Neural progenitor cell (in vitro differentiated cells): ENCODE results near the gene TMEM229A. TPM values are rescaled to one million over a fixed set of nuclear protein-coding genes. Genes with fewer than 3 reads are reported as not detected.

Source experiments
- DNase-seq: peaks from one replicate; pipeline ENCODE4 v3.0.0-alpha.2; 2016; ENCODE audit warnings: low spot score
- H2AFZ ChIP-seq: fragments of 200-600 bp; sonication (generic); replicated peaks from 2 replicates; pipeline ENCODE4 v1.6.1; 2016; ENCODE audit warnings: antibody characterized with exemption
- H3F3A ChIP-seq: fragments of 200-600 bp; sonication (generic); 2 replicates; pipeline ENCODE4 v1.6.1; 2016; ENCODE audit warnings: antibody characterized with exemption, low read depth
- H3K27ac ChIP-seq: fragments of 200-600 bp; sonication (generic); 2 replicates; pipeline ENCODE4 v1.5.1; 2016; ENCODE audit warnings: mild to moderate bottlenecking
- H3K27me3 ChIP-seq: fragments of 200-600 bp; sonication (generic); 2 replicates; pipeline ENCODE4 v1.6.1; 2016; ENCODE audit warnings: mild to moderate bottlenecking, moderate library complexity
- H3K36me3 ChIP-seq: fragments of 200-600 bp; sonication (generic); 2 replicates; pipeline ENCODE4 v1.5.1; 2016
- H3K4me1 ChIP-seq: fragments of 200-600 bp; sonication (generic); 2 replicates; pipeline ENCODE4 v1.6.1; 2016; ENCODE audit warnings: mixed run types
- H3K4me2 ChIP-seq: fragments of 200-600 bp; sonication (generic); 2 replicates; pipeline ENCODE4 v1.6.1; 2016
- H3K4me3 ChIP-seq: fragments of 200-600 bp; sonication (generic); 2 replicates; pipeline ENCODE4 v1.5.1; 2016
- H3K79me2 ChIP-seq: fragments of 200-600 bp; sonication (generic); 2 replicates; pipeline ENCODE4 v1.6.1; 2016; ENCODE audit warnings: low read depth
- H3K9ac ChIP-seq: fragments of 200-600 bp; sonication (generic); 2 replicates; pipeline ENCODE4 v1.6.1; 2016
- H3K9me3 ChIP-seq: fragments of 200-600 bp; sonication (generic); 2 replicates; pipeline ENCODE4 v1.5.1; 2016; ENCODE audit warnings: low read depth
- H4K20me1 ChIP-seq: fragments of 200-600 bp; sonication (generic); 2 replicates; pipeline ENCODE4 v1.6.1; 2016; ENCODE audit warnings: low read depth
- H3K27ac Mint-ChIP-seq: 3 replicates; pipeline ENCODE4 v1.8.0; 2021; ENCODE audit warnings: mixed read lengths
- H3K27me3 Mint-ChIP-seq: 2 replicates; pipeline ENCODE4 v1.8.0; 2022; ENCODE audit warnings: low read depth, mild to moderate bottlenecking, inconsistent platforms, moderate library complexity, mixed read lengths; ENCODE audit not compliant: insufficient read depth
- H3K36me3 Mint-ChIP-seq: 3 replicates; pipeline ENCODE4 v1.8.0; 2021; ENCODE audit warnings: mixed read lengths
- H3K4me1 Mint-ChIP-seq: 3 replicates; pipeline ENCODE4 v1.8.0; 2021; ENCODE audit warnings: mixed read lengths
- H3K4me3 Mint-ChIP-seq: 3 replicates; pipeline ENCODE4 v1.8.0; 2021; ENCODE audit warnings: mild to moderate bottlenecking, moderate library complexity, mixed read lengths
- H3K9me3 Mint-ChIP-seq: 3 replicates; pipeline ENCODE4 v1.8.0; 2020; ENCODE audit warnings: mixed read lengths
- CTCF ChIP-seq: fragments of 200-600 bp; sonication (generic); IDR thresholded peaks from 2 replicates; pipeline ENCODE4 v1.5.1; 2017; ENCODE audit warnings: antibody characterized with exemption, mild to moderate bottlenecking
- EZH2 ChIP-seq: fragments of 200-600 bp; sonication (generic); IDR thresholded peaks from 2 replicates; pipeline ENCODE4 v1.6.1; 2017; ENCODE audit warnings: antibody characterized with exemption, mild to moderate bottlenecking, moderate library complexity
- EZH2phosphoT487 ChIP-seq: fragments of 200-600 bp; sonication (generic); IDR thresholded peaks from 2 replicates; pipeline ENCODE4 v1.6.1; 2017; ENCODE audit warnings: antibody characterized with exemption
- total RNA-seq: library from RNA; depleted of rRNA; stranded (reverse); fragments of >200 nt; gene quantifications from 2 replicates; pipeline ENCODE4 v1.2.3, GENCODE V29; 2015; ENCODE audit warnings: low replicate concordance

The TMEM229A gene
- total RNA-seq, 1 donor from 2014 or later: not detected

- Histone ChIP-seq H3F3A (no peaks in the 10 kb centered on the region), H2AFZ (no peak overlapping the region), H3K4me3 (no peak overlapping the region), H3K36me3 (no peaks in the 10 kb centered on the region), H4K20me1 (no peaks in the 10 kb centered on the region), H3K9me3 (no peaks in the 10 kb centered on the region), H3K79me2 (no peaks in the 10 kb centered on the region), H3K4me1 (no peaks in the 10 kb centered on the region), H3K9ac (no peak overlapping the region), H3K27me3 (no peaks in the 10 kb centered on the region), H3K4me2 (no peak overlapping the region), H3K27ac (no peak overlapping the region)
- no peaks in the 10 kb centered on the region for H3K9me3 Mint-ChIP-seq
- no peak for TF ChIP-seq EZH2phosphoT487
- no peak for TF ChIP-seq EZH2
- no peak for TF ChIP-seq CTCF
- no peak overlapping the region for H3K4me3 Mint-ChIP-seq
- H3K36me3 Mint-ChIP-seq: no peaks in the 10 kb centered on the region
- no peak overlapping the region for H3K27ac Mint-ChIP-seq
- no peaks in the 10 kb centered on the region for H3K27me3 Mint-ChIP-seq
- no peak for DNase-seq
- H3K4me1 Mint-ChIP-seq: no peaks in the 10 kb centered on the region
Observed at GRCh38 chr7:124071843-124072242, 39.0 kb upstream of the TMEM229A start.

GRCh38 chr7:124062171-124062570 is 29.3 kb upstream of the TMEM229A start:
- H3K36me3 ChIP-seq: no peaks in the 10 kb centered on the region
- no peaks in the 10 kb centered on the region for H3F3A ChIP-seq
- H3K36me3 Mint-ChIP-seq: no peaks in the 10 kb centered on the region
- H3K27ac ChIP-seq: no peak overlapping the region
- H4K20me1 ChIP-seq: no peaks in the 10 kb centered on the region
- H3K4me2 ChIP-seq: no peak overlapping the region
- H3K27me3 ChIP-seq: no peaks in the 10 kb centered on the region
- no peak overlapping the region for H3K4me3 ChIP-seq
- H3K4me1 ChIP-seq: no peaks in the 10 kb centered on the region
- no peak overlapping the region for H3K27ac Mint-ChIP-seq
- H3K9ac ChIP-seq: no peak overlapping the region
- H3K9me3 ChIP-seq: no peaks in the 10 kb centered on the region
- no peak overlapping the region for H2AFZ ChIP-seq
- no peaks in the 10 kb centered on the region for H3K4me1 Mint-ChIP-seq
- H3K9me3 Mint-ChIP-seq: no peaks in the 10 kb centered on the region
- TF ChIP-seq EZH2phosphoT487 (no peak), CTCF (no peak), EZH2 (no peak)
- H3K4me3 Mint-ChIP-seq: no peak overlapping the region
- H3K79me2 ChIP-seq: no peaks in the 10 kb centered on the region
- DNase-seq: no peak
- H3K27me3 Mint-ChIP-seq: peaks cover 2% of the 10 kb centered on the region

- DNase-seq: no peak
- no peak overlapping the region for H3K4me3 Mint-ChIP-seq
- Histone ChIP-seq H2AFZ (no peak overlapping the region), H3K36me3 (no peaks in the 10 kb centered on the region), H3K27ac (no peak overlapping the region), H3F3A (no peaks in the 10 kb centered on the region), H3K27me3 (no peaks in the 10 kb centered on the region), H3K4me1 (no peaks in the 10 kb centered on the region), H3K9ac (no peak overlapping the region), H3K4me2 (no peak overlapping the region), H4K20me1 (no peaks in the 10 kb centered on the region), H3K9me3 (no peaks in the 10 kb centered on the region), H3K4me3 (no peak overlapping the region), H3K79me2 (no peaks in the 10 kb centered on the region)
- no peaks in the 10 kb centered on the region for H3K4me1 Mint-ChIP-seq
- H3K9me3 Mint-ChIP-seq: no peaks in the 10 kb centered on the region
- no peaks in the 10 kb centered on the region for H3K36me3 Mint-ChIP-seq
- TF ChIP-seq CTCF (no peak), EZH2phosphoT487 (no peak), EZH2 (no peak)
- no peak overlapping the region for H3K27ac Mint-ChIP-seq
- peaks cover 2% of the 10 kb centered on the region for H3K27me3 Mint-ChIP-seq
Observed at GRCh38 chr7:124060528-124060927, 27.7 kb upstream of the TMEM229A start.

- DNase-seq: no peak
- Mint-ChIP-seq H3K36me3 (no peaks in the 10 kb centered on the region), H3K4me3 (no peak overlapping the region), H3K4me1 (no peaks in the 10 kb centered on the region), H3K27me3 (peaks cover 2% of the 10 kb centered on the region), H3K9me3 (no peaks in the 10 kb centered on the region), H3K27ac (no peak overlapping the region)
- Histone ChIP-seq H3K4me2 (no peak overlapping the region), H2AFZ (peak overlapping the region; percentile 31), H3K9ac (no peak overlapping the region), H3K27me3 (no peaks in the 10 kb centered on the region), H3K79me2 (no peaks in the 10 kb centered on the region), H3K36me3 (no peaks in the 10 kb centered on the region), H3F3A (no peaks in the 10 kb centered on the region), H3K27ac (no peak overlapping the region), H3K9me3 (no peaks in the 10 kb centered on the region), H3K4me1 (no peaks in the 10 kb centered on the region), H3K4me3 (no peak overlapping the region), H4K20me1 (no peaks in the 10 kb centered on the region)
- TF ChIP-seq CTCF (no peak), EZH2phosphoT487 (no peak), EZH2 (no peak)
Observed at GRCh38 chr7:124059375-124059774, 26.5 kb upstream of the TMEM229A start.
